ENCODE results near the gene GLB1L3.

- TF ChIP-seq, protein P1, sequence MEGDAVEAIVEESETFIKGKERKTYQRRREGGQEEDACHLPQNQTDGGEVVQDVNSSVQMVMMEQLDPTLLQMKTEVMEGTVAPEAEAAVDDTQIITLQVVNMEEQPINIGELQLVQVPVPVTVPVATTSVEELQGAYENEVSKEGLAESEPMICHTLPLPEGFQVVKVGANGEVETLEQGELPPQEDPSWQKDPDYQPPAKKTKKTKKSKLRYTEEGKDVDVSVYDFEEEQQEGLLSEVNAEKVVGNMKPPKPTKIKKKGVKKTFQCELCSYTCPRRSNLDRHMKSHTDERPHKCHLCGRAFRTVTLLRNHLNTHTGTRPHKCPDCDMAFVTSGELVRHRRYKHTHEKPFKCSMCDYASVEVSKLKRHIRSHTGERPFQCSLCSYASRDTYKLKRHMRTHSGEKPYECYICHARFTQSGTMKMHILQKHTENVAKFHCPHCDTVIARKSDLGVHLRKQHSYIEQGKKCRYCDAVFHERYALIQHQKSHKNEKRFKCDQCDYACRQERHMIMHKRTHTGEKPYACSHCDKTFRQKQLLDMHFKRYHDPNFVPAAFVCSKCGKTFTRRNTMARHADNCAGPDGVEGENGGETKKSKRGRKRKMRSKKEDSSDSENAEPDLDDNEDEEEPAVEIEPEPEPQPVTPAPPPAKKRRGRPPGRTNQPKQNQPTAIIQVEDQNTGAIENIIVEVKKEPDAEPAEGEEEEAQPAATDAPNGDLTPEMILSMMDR (IDR thresholded peaks at IDR 0.05) = no peak
- no peak for TF ChIP-seq EZH2 (IDR thresholded peaks at IDR 0.05)
- no peak for TF ChIP-seq EZH2phosphoT487 (IDR thresholded peaks at IDR 0.05)
Measured at GRCh38 chr11:134347441-134347840, 71.3 kb downstream of the GLB1L3 start.

Data from neural progenitor cell (in vitro differentiated cells).